ENCODE data around the gene MAB21L2.

The MAB21L2 gene

DNA sequence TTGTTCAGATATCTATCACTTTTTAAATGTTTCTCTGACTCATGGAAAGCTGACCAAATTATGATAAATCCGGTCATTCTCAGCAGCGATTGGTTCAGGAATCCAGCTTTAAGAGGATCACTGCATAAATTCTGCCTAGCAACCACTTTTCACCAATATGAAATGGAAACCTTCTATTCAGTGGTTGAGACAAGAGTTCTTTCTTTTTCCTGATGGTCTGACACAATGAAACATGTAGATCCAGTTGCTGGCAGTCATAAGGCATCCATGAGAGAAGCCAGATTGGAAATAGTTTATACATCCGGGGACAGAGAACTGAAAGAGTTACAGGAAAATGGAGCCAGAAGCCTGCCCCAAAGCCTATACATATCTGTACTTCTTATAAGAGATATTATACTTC lies 27.2 kb downstream of the MAB21L2 start:
- no peak overlapping the region for H3K27ac ChIP-seq
- TF ChIP-seq ZFX (IDR thresholded peaks at IDR 0.05; ENCODE audit: borderline replicate concordance): no peak
- TF ChIP-seq, protein P1, sequence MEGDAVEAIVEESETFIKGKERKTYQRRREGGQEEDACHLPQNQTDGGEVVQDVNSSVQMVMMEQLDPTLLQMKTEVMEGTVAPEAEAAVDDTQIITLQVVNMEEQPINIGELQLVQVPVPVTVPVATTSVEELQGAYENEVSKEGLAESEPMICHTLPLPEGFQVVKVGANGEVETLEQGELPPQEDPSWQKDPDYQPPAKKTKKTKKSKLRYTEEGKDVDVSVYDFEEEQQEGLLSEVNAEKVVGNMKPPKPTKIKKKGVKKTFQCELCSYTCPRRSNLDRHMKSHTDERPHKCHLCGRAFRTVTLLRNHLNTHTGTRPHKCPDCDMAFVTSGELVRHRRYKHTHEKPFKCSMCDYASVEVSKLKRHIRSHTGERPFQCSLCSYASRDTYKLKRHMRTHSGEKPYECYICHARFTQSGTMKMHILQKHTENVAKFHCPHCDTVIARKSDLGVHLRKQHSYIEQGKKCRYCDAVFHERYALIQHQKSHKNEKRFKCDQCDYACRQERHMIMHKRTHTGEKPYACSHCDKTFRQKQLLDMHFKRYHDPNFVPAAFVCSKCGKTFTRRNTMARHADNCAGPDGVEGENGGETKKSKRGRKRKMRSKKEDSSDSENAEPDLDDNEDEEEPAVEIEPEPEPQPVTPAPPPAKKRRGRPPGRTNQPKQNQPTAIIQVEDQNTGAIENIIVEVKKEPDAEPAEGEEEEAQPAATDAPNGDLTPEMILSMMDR (IDR thresholded peaks at IDR 0.05): no peak

DNA sequence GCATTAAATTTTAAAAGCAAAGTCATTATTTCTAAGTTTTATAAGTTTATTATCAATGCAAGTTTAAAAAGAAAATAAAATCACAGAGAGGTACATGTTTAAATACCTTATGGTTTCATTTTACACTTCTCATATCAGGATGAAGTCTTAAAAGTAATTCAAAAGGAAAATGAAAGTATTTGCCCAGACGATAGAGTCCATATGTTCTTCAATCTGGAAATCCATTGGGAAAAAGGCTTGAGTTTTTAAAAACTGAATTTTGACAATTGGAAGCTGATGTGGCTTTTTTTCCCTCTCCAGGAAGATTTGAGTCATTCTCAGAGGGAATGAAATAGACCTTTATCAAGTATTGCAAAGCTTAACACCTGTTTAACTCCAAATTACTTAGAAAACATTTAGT lies 37.1 kb downstream of the MAB21L2 start:
- no peak for TF ChIP-seq ZFX (IDR thresholded peaks at IDR 0.05; ENCODE audit: borderline replicate concordance)
- TF ChIP-seq, protein P1 (IDR thresholded peaks at IDR 0.05): no peak
- no peak overlapping the region for H3K27ac ChIP-seq

DNA sequence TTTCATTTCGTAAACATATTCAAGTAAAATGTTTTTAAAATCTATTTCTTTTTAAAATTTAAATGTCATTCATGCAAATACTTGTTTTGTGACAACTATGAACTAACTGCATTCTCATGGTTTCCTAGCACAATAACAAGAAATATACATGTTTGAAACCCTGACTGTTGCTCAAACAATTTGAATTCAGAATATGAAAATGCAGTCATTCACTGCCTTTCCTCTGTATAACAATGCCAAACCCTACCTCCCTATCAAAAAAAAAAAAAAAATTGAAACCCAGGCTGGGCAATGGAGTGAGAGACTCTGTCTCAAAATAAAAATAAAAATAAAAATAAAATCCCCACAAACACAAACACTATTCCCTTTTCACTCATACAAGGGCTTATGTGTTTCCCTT lies 42.1 kb downstream of the MAB21L2 start:
- no peak overlapping the region for H3K27ac ChIP-seq
- no peak for TF ChIP-seq ZFX (IDR thresholded peaks at IDR 0.05; ENCODE audit: borderline replicate concordance)
- TF ChIP-seq, protein P1 (IDR thresholded peaks at IDR 0.05): no peak

DNA sequence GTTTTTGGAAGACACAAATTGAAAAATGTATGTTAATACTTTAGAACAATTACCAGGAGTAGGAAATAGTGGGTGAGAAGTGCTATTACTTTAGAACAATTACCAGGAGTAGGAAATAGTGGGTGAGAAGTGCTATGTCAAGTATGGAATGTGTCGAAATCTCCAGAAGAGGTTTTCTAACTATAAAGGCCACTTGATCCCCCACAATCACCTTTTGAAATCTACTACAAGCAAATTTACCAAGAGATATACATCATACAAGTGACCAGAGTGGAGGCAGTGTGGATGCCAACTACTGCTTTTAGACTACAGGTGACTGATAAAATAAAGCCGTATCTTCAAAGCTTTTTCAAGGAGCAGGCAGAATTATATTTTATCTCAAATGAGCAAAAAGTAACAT lies 43.1 kb downstream of the MAB21L2 start:
- no peak overlapping the region for H3K27ac ChIP-seq

DNA sequence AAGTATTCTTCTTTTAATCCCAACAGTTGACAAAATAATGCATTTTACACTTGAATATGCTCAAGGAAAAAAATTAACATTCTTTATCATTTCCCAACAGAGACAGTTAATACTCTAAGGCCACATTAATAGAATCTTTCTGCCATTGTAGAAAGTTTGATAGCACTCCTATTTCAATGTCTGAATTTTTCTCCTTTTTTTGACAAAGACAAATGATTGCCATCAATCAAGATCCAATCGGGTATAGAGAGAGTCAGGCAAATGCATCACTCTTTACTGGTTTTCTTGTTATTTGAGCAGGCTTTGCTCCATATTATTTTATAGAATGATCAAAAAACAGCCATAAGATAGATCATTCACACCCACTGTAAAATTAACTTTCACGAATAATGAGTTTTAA lies 46.1 kb downstream of the MAB21L2 start:
- H3K27ac ChIP-seq: no peak overlapping the region
- TF ChIP-seq, protein P1 (IDR thresholded peaks at IDR 0.05): no peak
- TF ChIP-seq ZFX (IDR thresholded peaks at IDR 0.05; ENCODE audit: borderline replicate concordance): no peak

More for the DNA sequence above, 43.1 kb downstream of the MAB21L2 start:
- TF ChIP-seq, protein P1 (IDR thresholded peaks at IDR 0.05): no peak
- no peak for TF ChIP-seq ZFX (IDR thresholded peaks at IDR 0.05; ENCODE audit: borderline replicate concordance)

DNA sequence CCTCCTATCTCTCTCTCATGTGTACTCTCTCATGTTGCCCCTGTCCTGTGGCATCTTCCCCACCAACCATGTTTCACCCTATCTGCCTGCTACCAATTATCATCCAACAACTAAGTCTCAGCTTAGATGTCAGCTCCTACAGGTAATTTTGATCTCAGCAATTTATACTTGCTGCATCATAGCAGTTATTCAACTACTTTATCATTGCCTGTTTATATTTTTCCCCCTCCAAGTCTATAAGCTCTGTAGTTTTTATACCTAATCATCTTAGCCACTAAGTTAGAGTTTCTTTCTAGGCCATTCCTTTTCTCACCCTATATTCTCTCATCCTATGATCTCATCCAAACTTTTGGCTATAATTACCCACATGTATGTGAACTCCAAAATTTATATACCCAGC lies 50.7 kb downstream of the MAB21L2 start:
- TF ChIP-seq ZFX (IDR thresholded peaks at IDR 0.05; ENCODE audit: borderline replicate concordance): no peak
- TF ChIP-seq, protein P1 (IDR thresholded peaks at IDR 0.05): no peak
- no peak overlapping the region for H3K27ac ChIP-seq

Data from 22Rv1 (cell line).